Urinary bladder (tissue), 4 donors: ENCODE results near the gene WTIP. TPM values are rescaled to one million over a fixed set of nuclear protein-coding genes. Genes with fewer than 3 reads are reported as not detected.
"Not testable (repeated sequence)": the region's sequence is repeated elsewhere in the genome, so short reads cannot be mapped to it uniquely, and the experiment has no call there.

Source experiments
- DNase-seq: peaks from one replicate; pipeline ENCODE4 v3.0.0-alpha.2; 2015; ENCODE audit errors: extremely low spot score
- H3K27ac ChIP-seq: one replicate; pipeline ENCODE4 v1.5.1; 2013; ENCODE audit warnings: low read depth, mild to moderate bottlenecking, moderate library complexity
- H3K36me3 ChIP-seq: one replicate; pipeline ENCODE4 v1.6.1; 2013; ENCODE audit warnings: mild to moderate bottlenecking, moderate library complexity; ENCODE audit not compliant: insufficient read depth
- H3K4me1 ChIP-seq: one replicate; pipeline ENCODE4 v1.6.1; 2013; ENCODE audit warnings: mild to moderate bottlenecking, moderate library complexity; ENCODE audit not compliant: insufficient read depth
- H3K4me3 ChIP-seq: one replicate; pipeline ENCODE4 v1.5.1; 2013; ENCODE audit warnings: low read depth, low read length
- WGBS: extraction: QIAGEN DNeasy Blood & Tissue Kit; methylation state at CpG from one replicate; pipeline ENCODE4 v1.1.7; 2013; 5-methylcytosine and 5-hydroxymethylcytosine counted together
- polyA plus RNA-seq: library from polyadenylated mRNA; stranded (reverse); fragments of 200-250 nt; gene quantifications from one replicate; pipeline ENCODE4 v1.2.3, GENCODE V29; 2013
- total RNA-seq: library from RNA; depleted of rRNA; stranded (reverse); fragments of >200 nt; gene quantifications from one replicate; pipeline ENCODE4 v1.2.3, GENCODE V29; 2014
- donor health status: healthy with polysubstance abuse.
- donor health status: healthy.

The WTIP gene
- total and polyA plus RNA-seq, 2 donors = 10.5 to 23.1 TPM

- Histone ChIP-seq H3K4me1 (no peaks in the 10 kb centered on the region), H3K4me3 (no peak overlapping the region), H3K27ac (no peak overlapping the region), H3K36me3 (no peaks in the 10 kb centered on the region)
- DNase-seq = no peak
- 78% methylated on average over 15 of the region's 15 CpGs for WGBS
Measured at GRCh38 chr19:34502582-34503411, 21.2 kb downstream of the WTIP start.

DNA sequence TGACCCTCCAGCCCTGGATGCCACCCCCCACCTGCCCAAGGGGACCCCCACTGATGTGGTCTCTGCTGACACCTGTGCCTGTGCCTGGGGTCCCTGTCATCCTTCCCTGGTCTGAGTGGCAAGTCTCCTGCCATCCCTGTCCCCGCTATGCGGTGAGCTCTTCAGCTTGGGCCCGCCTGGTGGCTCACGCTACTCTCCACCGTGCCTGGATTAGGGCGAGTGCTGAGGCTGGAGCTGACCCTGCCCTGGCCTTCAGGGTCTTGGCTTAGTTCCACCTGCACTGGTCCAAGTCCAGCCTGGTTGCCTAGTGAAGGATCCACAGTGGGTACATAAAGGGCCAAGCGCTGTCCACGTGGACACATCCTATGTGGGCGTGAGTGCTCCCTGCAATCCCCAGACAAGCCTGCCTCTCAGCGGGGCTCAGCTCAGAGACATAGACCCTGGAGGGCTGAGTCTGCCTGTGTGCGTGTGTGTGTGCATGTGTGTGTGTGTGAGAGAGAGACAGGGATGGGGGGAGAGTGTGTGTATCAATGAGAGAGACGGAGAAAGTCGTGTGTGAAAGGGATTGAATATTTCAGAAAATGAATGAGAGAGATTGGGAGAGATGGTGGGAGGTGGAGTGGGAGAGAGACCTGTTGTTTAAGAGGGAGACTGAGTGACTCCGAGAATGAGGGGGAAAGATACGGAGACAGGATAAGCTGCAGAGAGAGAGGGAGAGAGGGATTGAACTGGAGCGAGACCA, 22.1 kb downstream of the WTIP start:
- WGBS = 62% methylated on average over 16 of the region's 16 CpGs
- Histone ChIP-seq H3K4me3 (no peak overlapping the region), H3K27ac (no peak overlapping the region), H3K36me3 (no peaks in the 10 kb centered on the region), H3K4me1 (no peaks in the 10 kb centered on the region)
- DNase-seq = no peak

DNA sequence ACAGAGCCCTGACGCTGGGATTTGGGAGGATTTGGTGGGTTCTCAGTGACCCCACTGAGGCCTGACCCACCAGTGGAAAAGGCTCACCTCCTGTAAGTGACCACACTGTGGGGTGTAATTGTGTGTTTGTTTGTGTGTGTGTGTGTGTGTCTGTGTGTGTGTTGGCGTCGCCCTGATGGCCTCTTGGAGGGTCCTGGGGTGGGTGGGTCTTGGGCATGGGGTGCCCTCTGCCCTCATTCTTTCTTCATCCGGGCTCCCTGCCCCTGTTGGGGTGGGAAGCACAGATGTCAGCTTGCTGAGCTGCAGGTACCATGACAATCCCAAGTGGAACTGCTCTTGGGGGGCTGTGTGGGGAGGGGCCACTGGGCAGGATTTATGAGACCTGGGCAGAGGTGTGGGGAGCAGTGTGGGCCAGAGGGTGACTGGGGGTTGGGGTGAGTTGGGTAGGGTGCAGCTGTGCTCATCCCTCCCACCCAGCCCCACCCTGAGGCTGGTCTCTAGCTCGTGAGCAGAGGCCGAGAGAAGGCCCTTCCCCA, 22.8 kb downstream of the WTIP start:
- Histone ChIP-seq H3K4me1 (no peaks in the 10 kb centered on the region), H3K36me3 (no peaks in the 10 kb centered on the region), H3K4me3 (no peak overlapping the region), H3K27ac (no peak overlapping the region)
- DNase-seq = no peak
- 52% methylated on average over 6 of the region's 6 CpGs for WGBS

- DNase-seq = no peak
- Histone ChIP-seq H3K4me3 (no peak overlapping the region), H3K36me3 (no peaks in the 10 kb centered on the region), H3K4me1 (no peaks in the 10 kb centered on the region), H3K27ac (no peak overlapping the region)
- 63% methylated on average over 9 of the region's 9 CpGs for WGBS
Measured at GRCh38 chr19:34504809-34505291, 23.3 kb downstream of the WTIP start.

DNA sequence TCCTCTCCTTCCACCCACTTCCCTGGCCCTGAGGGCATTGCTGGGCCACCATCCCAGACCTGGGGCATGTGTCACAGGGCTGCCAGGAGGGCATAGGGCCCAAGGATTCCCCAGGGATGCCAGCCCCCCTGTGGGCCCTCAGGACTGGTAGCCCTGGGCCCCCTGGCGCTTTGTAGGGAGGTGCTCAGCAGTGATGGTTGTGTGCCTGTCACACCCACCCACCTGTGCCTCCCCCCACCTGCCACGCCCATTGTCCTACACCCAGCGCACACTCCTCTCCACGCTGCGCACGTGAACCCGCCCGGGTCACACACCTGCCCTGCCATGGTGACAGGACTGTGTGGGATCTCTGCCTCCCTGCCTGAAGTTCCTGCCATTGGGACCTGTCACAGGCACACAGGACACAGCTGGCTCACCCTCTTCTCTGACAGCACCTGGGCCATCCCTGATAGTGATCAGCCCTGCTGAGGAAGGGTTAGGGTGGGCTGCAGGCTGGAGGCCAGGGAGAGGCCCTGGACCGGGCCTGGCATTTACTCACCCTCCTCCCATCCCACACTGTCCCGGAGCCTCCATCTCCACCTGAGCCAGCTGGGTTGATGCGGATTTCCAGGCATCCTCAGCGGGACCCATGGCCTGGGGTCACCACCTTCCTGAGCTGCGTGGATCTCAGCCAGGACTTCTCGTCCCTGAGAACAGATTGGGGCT, 23.9 kb downstream of the WTIP start:
- DNase-seq = no peak
- Histone ChIP-seq H3K27ac (no peak overlapping the region), H3K4me1 (no peaks in the 10 kb centered on the region), H3K4me3 (no peak overlapping the region), H3K36me3 (no peaks in the 10 kb centered on the region)
- 83% methylated on average over 14 of the region's 14 CpGs for WGBS

DNA sequence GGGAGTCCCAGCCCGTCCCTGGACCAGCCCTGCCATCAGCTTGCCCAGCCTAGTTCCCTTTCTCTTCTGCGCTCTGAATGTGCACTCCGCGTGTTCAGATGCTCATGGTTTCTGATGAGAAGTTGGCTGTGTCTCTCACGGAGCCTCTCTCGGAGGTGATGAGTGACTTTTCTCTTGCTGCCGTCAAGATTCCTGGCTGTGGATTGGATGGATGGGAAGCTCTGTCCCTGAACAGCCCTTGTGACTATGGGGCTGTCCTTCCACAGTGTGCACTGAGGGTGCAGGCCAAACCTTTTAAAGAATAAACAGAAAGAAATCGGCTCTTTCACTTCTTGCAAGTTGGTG, 24.4 kb downstream of the WTIP start:
- WGBS = 57% methylated on average over 8 of the region's 8 CpGs
- DNase-seq = no peak
- no peak overlapping the region for H3K4me3 ChIP-seq

DNA sequence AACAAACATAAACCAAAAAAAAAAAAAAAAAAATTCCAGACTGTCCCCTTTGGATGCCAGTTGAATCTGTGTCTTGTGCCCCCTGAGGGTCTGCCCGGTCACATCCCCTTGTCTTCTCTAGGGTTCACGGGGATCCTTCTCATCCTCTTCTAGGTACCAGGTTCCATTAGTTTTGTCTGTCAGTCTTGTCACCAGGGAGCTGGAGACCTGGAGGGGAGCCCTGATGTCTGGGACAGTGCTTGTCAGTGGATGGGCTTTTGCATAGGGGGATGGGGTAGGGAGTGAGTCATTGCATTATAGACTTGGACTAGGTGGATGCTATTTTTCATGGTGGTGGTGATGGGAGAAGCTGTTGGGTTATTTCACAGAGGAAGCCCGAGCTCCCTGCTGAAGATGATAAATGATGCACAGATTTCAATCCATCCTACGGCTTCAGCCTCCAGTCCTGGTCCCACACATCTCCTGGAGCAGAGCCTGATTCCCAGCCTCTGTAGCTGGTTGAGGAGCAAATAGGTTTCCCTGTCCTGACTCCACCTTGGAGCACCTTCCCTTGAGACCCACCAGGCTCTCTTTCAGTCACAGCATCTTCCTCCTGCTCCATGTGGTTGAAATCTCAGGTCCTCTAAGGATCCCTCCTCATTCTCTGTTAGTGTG, 26.0 kb downstream of the WTIP start:
- WGBS = 87% methylated on average over 4 of the region's 4 CpGs
- H3K27ac ChIP-seq = no peak overlapping the region
- no peak for DNase-seq
- H3K4me1 ChIP-seq = no peaks in the 10 kb centered on the region
- no peak overlapping the region for H3K4me3 ChIP-seq
- H3K36me3 ChIP-seq = no peaks in the 10 kb centered on the region

More for the DNA sequence above, 24.4 kb downstream of the WTIP start:
- Histone ChIP-seq H3K27ac (no peak overlapping the region), H3K36me3 (no peaks in the 10 kb centered on the region), H3K4me1 (no peaks in the 10 kb centered on the region)

- WGBS = 28% methylated on average over 9 of the region's 9 CpGs
- DNase-seq = no peak
- no peak overlapping the region for H3K27ac ChIP-seq
- H3K4me3 ChIP-seq = no peak overlapping the region
- no peaks in the 10 kb centered on the region for H3K36me3 ChIP-seq
- no peaks in the 10 kb centered on the region for H3K4me1 ChIP-seq
Measured at GRCh38 chr19:34508540-34508939, 27.0 kb downstream of the WTIP start.

DNA sequence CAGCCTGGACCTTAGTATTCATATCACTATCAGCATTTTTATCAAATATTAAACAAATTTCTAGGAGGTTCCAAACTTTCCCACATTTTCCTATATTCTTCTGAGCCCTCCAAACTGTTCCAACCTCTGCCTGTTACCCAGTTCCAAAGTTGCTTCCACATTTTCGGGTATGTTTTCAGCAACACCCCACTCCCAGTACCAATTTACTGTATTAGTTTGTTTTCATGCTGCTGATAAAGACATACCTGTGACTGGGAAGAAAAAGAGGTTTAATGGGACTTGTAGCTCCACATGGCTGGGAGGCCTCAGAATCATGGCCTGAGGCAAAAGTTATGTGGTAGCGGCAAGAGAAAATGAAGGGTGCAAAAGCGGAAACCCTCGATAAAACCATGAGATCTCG, 29.3 kb downstream of the WTIP start:
- whole genome bisulfite sequencing = 95% methylated on average over 5 of the region's 5 CpGs
- H3K36me3 ChIP-seq, H3K4me1 ChIP-seq, DNase-seq, H3K27ac ChIP-seq, H3K4me3 ChIP-seq: not testable (repeated sequence)

DNA sequence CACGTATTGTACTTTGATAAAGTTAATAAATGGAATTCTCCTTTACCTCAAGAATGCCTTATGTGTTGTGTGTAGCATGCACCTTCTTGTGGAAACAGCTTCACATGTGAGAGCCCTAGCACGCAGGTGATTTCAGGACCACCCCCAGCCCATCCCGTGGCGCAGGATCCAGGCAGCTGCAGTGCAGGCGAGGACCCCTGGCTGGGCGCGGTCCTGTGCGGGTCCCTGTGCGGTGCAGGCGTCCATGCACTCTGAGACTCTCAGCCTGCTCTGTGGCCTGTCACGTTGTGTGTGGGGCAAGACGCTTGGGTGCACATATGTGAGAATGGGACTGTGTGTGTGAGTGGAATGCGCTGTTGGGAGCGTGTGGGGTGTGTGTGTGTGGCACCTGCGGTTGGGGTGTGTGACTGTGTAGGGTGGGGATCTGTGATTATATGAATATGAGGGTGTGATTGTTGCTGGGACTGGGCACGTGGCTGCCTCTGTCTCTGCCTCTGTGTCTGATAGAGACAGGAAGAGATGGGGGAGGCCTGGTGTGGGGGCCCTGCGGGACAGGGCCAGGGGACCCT, 30.8 kb downstream of the WTIP start:
- H3K27ac ChIP-seq = no peak overlapping the region
- no peaks in the 10 kb centered on the region for H3K36me3 ChIP-seq
- H3K4me1 ChIP-seq = no peaks in the 10 kb centered on the region
- H3K4me3 ChIP-seq = no peak overlapping the region
- 84% methylated on average over 17 of the region's 17 CpGs for WGBS
- no peak for DNase-seq

DNA sequence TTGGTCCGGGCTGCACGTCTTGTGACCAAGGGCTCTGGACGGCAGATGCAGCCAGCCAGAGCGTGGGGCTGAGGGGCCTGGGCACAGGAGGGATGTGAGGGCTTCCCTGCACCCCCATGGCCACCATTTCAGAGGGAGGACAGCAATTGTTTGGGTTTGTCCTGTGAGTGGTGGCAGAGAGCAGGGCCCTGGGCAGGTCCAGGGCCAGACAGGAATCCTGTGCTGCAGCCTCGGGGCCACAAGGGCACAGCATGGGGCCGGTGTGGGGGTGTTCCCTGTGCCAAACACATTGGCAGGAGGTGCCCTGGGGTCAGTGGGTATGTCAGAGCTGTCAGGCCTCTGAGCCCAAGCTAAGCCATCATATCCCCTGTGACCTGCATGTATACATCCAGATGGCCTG, 32.2 kb downstream of the WTIP start:
- H3K36me3 ChIP-seq = no peaks in the 10 kb centered on the region
- no peak for DNase-seq
- WGBS = 85% methylated on average over 6 of the region's 6 CpGs
- no peak overlapping the region for H3K4me3 ChIP-seq
- H3K4me1 ChIP-seq = no peaks in the 10 kb centered on the region
- no peak overlapping the region for H3K27ac ChIP-seq

DNA sequence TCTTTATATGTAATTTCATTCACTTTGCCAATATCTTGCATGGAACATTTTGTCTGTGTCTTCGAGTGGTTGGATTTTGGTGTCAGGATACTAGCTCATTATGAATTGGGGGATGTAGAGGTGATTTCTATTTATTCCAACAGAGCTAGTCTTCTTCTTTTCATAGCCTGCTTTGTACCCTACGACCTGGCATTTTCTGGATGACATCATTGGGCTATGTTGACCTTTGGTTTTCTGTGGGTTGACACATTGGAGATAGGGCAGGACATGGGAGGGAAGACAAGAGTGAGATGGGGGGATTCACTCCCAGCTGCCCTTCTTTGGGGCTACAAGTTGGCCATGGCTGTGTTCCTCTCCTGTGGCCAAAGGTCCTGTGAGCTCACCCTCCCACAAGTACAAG, 38.0 kb downstream of the WTIP start:
- Histone ChIP-seq H3K36me3 (no peaks in the 10 kb centered on the region), H3K4me1 (no peaks in the 10 kb centered on the region), H3K4me3 (no peak overlapping the region), H3K27ac (no peak overlapping the region)
- DNase-seq = no peak
- 58% methylated on average over 2 of the region's 2 CpGs for WGBS

DNA sequence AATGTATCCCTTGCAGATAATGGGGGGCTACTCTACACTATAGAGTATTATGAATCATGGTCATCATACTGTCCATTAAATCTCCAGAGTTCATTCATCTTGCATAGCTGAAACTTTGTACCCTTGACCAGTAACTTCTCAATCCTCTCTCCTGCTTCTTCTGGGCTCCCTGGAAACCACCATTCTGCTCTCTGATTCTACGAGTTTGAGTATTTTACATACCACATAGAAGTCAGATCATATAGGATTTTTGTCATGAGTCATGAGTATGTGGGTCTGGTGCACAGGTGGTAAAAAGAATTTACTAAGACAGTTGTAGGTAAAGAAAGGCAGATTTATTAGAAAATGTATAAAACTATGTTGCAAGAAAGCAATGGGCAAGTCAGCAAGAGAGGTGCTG, 41.9 kb downstream of the WTIP start:
- H3K4me3 ChIP-seq = no peak overlapping the region
- WGBS = 68% methylated on average over 1 of the region's 1 CpG
- H3K36me3 ChIP-seq = no peaks in the 10 kb centered on the region
- DNase-seq = no peak
- no peak overlapping the region for H3K27ac ChIP-seq
- H3K4me1 ChIP-seq = no peaks in the 10 kb centered on the region
